Mesendoderm (in vitro differentiated cells): ENCODE data around the gene PSORS1C2.
A peak's percentile ranks its signal among the peaks of the same experiment; 100 is the strongest.

Experiments
- DNase-seq: peaks from one replicate; pipeline ENCODE4 v3.0.0; 2013
- H2AK5ac ChIP-seq: 2 replicates; pipeline ENCODE4 v1.6.1; 2013; ENCODE audit warnings: low read length, inconsistent platforms
- H2BK120ac ChIP-seq: 2 replicates; pipeline ENCODE4 v1.6.1; 2013; ENCODE audit warnings: low read depth, mild to moderate bottlenecking, low read length, moderate library complexity, mixed read lengths
- H2BK15ac ChIP-seq: replicated peaks from 2 replicates; pipeline ENCODE4 v1.6.1; 2013; ENCODE audit warnings: low read depth, mild to moderate bottlenecking, moderate library complexity
- H2BK5ac ChIP-seq: 2 replicates; pipeline ENCODE4 v1.6.1; 2013; ENCODE audit warnings: low read length, inconsistent platforms
- H3K18ac ChIP-seq: 2 replicates; pipeline ENCODE4 v1.6.1; 2013; ENCODE audit warnings: mild to moderate bottlenecking, low read length, mixed read lengths
- H3K23ac ChIP-seq: one replicate; pipeline ENCODE4 v1.6.1; 2013; ENCODE audit warnings: low read length
- H3K27ac ChIP-seq: 2 replicates; pipeline ENCODE4 v1.5.1; 2013; ENCODE audit warnings: low read depth, mild to moderate bottlenecking, inconsistent platforms, low read length, moderate library complexity
- H3K27me3 ChIP-seq: 2 replicates; pipeline ENCODE4 v1.6.1; 2013; ENCODE audit warnings: low read length, control low read depth, mild to moderate bottlenecking, inconsistent platforms; ENCODE audit not compliant: insufficient read depth, poor library complexity
- H3K36me3 ChIP-seq: 2 replicates; pipeline ENCODE4 v1.6.1; 2013; ENCODE audit warnings: low read length, inconsistent platforms; ENCODE audit not compliant: control insufficient read depth, insufficient read depth
- H3K4ac ChIP-seq: one replicate; pipeline ENCODE4 v1.6.1; 2013; ENCODE audit warnings: low read depth, mild to moderate bottlenecking, low read length, moderate library complexity
- H3K4me1 ChIP-seq: 2 replicates; pipeline ENCODE4 v1.6.1; 2013; ENCODE audit warnings: low read depth, low read length, inconsistent platforms; ENCODE audit not compliant: control insufficient read depth
- H3K4me2 ChIP-seq: 2 replicates; pipeline ENCODE4 v1.6.1; 2013; ENCODE audit warnings: low read length
- H3K4me3 ChIP-seq: 2 replicates; pipeline ENCODE4 v1.5.1; 2013; ENCODE audit warnings: mild to moderate bottlenecking, low read length
- H3K56ac ChIP-seq: one replicate; pipeline ENCODE4 v1.6.1; 2013; ENCODE audit warnings: low read length
- H3K79me1 ChIP-seq: 2 replicates; pipeline ENCODE4 v1.6.1; 2013; ENCODE audit warnings: low read length, inconsistent platforms
- H3K79me2 ChIP-seq: 2 replicates; pipeline ENCODE4 v1.6.1; 2013; ENCODE audit warnings: mild to moderate bottlenecking, low read length; ENCODE audit not compliant: control insufficient read depth, insufficient read depth
- H3K9ac ChIP-seq: 2 replicates; pipeline ENCODE4 v1.6.1; 2013; ENCODE audit warnings: low read length, inconsistent platforms
- H4K5ac ChIP-seq: one replicate; pipeline ENCODE4 v1.6.1; 2013; ENCODE audit warnings: low read length
- H4K8ac ChIP-seq: one replicate; pipeline ENCODE4 v1.6.1; 2013; ENCODE audit warnings: low read depth, mild to moderate bottlenecking, control low read depth, low read length, moderate library complexity
- WGBS: extraction: QIAGEN DNeasy Blood & Tissue Kit; methylation state at CpG from one replicate; pipeline ENCODE4 v1.1.7; 2013; ENCODE audit warnings: low lambda C conversion rate, missing lambda C conversion rate; ENCODE audit not compliant: insufficient coverage; ENCODE audit errors: extremely low coverage; 5-methylcytosine and 5-hydroxymethylcytosine counted together

Gene PSORS1C2

DNA sequence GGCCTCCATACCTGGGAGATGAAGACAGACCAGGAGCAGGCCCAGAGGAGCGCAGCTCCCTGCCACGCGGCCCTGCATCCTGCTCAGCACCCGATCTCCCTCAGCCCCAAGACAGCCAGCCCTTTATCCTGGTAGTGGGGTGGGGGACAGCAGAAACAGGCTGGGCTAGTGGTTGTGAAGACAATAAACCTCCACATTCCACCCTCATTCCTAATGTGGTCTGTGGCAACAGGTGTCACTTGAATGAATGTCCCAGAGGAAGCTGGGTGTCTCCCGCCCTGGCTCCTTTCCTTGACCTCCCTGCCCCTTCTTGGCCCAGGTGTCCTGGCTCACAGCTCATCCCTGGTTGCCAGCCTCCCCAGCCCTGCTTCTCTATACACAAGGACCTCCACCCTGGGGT, 26.4 kb downstream of the PSORS1C2 start, which contains the start of gene C6orf15:
Gene C6orf15 (minus strand): TSS at position 98 of the 400 bp plus-strand sequence. CDS start 20 bp downstream, at position 78.
- Histone ChIP-seq H3K18ac (no peak within 1 kb of the TSS), H3K27ac (no peak within 1 kb of the TSS), H2AK5ac (no peak within 1 kb of the TSS), H4K5ac (no peak within 1 kb of the TSS), H3K9ac (no peak within 1 kb of the TSS), H4K8ac (no peak within 1 kb of the TSS), H3K4me3 (no peak within 1 kb of the TSS), H3K4me2 (no peak within 1 kb of the TSS), H3K36me3 (no peaks in the 10 kb centered on the region), H3K27me3 (no peaks in the 10 kb centered on the region), H2BK120ac (no peak within 1 kb of the TSS), H2BK15ac (no peak within 1 kb of the TSS), H3K4ac (no peak within 1 kb of the TSS), H3K79me1 (no peaks in the 10 kb centered on the region), H3K79me2 (no peaks in the 10 kb centered on the region), H3K56ac (no peak within 1 kb of the TSS), H3K23ac (no peak within 1 kb of the TSS), H3K4me1 (peaks cover 15% of the 10 kb centered on the region), H2BK5ac (no peak within 1 kb of the TSS)
- no CpG with 5 or more reads among the region's 5 CpGs for WGBS
- DNase-seq, result peak; percentile 47

DNA sequence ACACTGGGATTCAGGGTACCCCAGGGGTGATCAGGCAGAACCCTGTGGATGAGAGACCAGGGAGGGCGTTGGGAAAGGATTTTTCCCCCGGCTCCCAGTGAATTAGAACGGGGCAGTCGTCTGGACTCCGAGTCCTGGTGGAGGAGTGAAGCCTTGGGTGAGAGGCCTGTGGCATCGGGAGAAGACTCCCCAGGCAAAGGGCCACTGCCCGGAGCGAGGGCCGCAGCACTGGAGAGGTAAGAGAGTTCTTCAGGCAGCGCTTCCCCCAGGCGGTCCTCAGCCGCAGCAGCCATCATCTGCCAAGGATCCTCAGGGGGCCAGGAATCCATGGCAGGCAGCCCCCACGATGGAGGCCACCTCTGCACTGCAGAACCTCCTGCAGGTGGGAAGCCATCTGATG, 27.2 kb downstream of the PSORS1C2 start:
- H3K4me1 ChIP-seq, result peaks cover 15% of the 10 kb centered on the region
- no peaks in the 10 kb centered on the region for H3K79me2 ChIP-seq
- H2BK5ac ChIP-seq, result no peak overlapping the region
- no CpG with 5 or more reads among the region's 13 CpGs for WGBS
- no peak overlapping the region for H4K8ac ChIP-seq
- no peaks in the 10 kb centered on the region for H3K36me3 ChIP-seq
- DNase-seq, result no peak
- no peak overlapping the region for H3K4me3 ChIP-seq
- H3K18ac ChIP-seq, result no peak overlapping the region
- H4K5ac ChIP-seq, result no peak overlapping the region
- H3K56ac ChIP-seq, result no peak overlapping the region
- no peaks in the 10 kb centered on the region for H3K27me3 ChIP-seq
- no peak overlapping the region for H3K4ac ChIP-seq
- H3K4me2 ChIP-seq, result no peak overlapping the region
- H3K23ac ChIP-seq, result no peak overlapping the region
- H3K79me1 ChIP-seq, result no peaks in the 10 kb centered on the region
- H3K9ac ChIP-seq, result no peak overlapping the region
- H2AK5ac ChIP-seq, result no peak overlapping the region
- H3K27ac ChIP-seq, result no peak overlapping the region
- no peak overlapping the region for H2BK120ac ChIP-seq
- H2BK15ac ChIP-seq, result no peak overlapping the region

DNA sequence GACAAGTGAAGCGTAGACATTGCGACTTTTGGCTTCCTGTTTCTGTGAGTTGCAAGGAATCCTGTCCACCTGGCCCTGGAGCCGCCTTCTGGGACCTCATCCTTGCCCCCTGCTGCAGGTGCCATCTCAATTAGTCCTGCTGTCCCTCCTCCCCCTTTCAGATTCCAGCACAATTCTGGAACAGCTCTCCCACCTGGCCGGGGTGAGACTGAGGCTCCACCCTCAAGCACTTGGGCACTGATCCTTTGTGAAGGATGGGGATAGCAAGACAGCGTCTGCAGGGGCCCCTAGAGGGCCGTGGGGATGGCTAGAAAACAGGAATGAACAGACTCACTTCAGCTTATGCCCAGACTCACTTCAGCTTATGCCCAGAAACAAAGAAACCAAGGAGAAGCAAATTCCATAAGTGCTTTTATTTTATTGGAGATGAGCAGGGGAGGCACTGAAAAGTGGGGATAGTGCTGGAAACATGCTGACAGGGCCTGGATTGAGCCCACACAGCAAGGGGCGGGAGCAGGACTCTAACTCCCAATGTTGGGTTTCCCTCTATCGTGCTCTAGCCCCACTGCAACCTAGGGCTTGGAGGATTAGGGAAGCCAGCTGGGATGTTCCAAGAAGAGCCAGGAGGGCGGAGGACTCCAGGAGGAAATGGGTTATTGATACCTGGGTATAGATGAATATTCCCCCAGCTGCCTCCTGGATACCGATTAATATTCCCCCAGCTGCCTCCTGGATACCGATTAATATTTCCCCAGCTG, 27.9 kb downstream of the PSORS1C2 start:
- no peak overlapping the region for H3K27ac ChIP-seq
- DNase-seq, result peak; percentile 59
- no peak overlapping the region for H3K18ac ChIP-seq
- H3K4me2 ChIP-seq, result no peak overlapping the region
- H3K79me1 ChIP-seq, result no peaks in the 10 kb centered on the region
- no peak overlapping the region for H2BK15ac ChIP-seq
- no peak overlapping the region for H3K23ac ChIP-seq
- WGBS, result no CpG with 5 or more reads among the region's 11 CpGs
- H3K56ac ChIP-seq, result no peak overlapping the region
- peaks cover 15% of the 10 kb centered on the region for H3K4me1 ChIP-seq
- no peak overlapping the region for H2BK5ac ChIP-seq
- no peak overlapping the region for H4K8ac ChIP-seq
- H3K36me3 ChIP-seq, result no peaks in the 10 kb centered on the region
- no peak overlapping the region for H4K5ac ChIP-seq
- H3K9ac ChIP-seq, result no peak overlapping the region
- no peak overlapping the region for H2BK120ac ChIP-seq
- no peak overlapping the region for H2AK5ac ChIP-seq
- no peak overlapping the region for H3K4me3 ChIP-seq
- H3K27me3 ChIP-seq, result no peaks in the 10 kb centered on the region
- no peaks in the 10 kb centered on the region for H3K79me2 ChIP-seq
- no peak overlapping the region for H3K4ac ChIP-seq

DNA sequence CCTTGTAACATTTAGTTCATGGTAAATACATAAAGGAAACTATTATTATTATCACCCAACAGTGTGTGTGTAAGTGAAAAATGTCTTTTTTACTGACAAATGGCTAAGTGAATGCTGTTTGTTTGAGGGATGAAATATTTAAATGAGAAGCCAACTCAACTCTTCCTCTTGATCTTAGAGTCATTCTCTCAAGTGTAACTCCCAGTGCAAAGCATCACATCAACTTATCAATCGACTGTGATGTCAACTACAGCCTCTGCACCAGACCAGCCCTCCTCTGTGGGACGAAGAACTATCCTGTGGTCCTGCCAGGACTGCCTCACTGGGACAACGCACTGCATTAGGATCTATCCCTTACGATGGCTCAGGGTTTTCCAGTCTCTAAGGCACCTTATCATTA, 31.8 kb downstream of the PSORS1C2 start:
- Histone ChIP-seq H3K9ac (no peak overlapping the region), H3K4me2 (no peak overlapping the region)
- WGBS, result no CpG with 5 or more reads among the region's 4 CpGs

DNA sequence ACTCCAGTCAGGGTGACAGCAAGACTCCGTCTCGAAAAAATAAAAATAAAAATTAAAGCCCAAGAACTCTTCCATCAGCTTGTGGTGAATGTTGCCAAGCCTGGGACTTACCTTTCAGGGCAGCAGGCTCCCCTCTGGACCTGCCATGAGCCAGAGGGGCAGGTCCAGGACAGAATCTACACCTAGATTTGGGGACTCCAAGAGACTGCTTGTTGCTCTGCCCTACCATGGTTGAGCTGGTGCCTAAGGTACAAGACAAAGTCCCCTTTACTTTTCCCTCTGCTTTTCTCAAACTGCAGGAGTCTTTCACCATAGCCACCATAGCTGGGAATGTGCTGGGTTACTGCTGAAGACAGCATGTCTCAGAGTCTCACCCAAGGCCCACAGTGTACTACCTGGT, 35.7 kb downstream of the PSORS1C2 start:
- no peaks in the 10 kb centered on the region for H3K27me3 ChIP-seq
- no peak overlapping the region for H3K4me3 ChIP-seq
- no peak overlapping the region for H3K9ac ChIP-seq
- H3K4ac ChIP-seq, result no peak overlapping the region
- no peak overlapping the region for H4K5ac ChIP-seq
- H3K27ac ChIP-seq, result no peak overlapping the region
- no CpG with 5 or more reads among the region's 2 CpGs for WGBS
- no peak for DNase-seq
- no peak overlapping the region for H2BK120ac ChIP-seq
- H4K8ac ChIP-seq, result no peak overlapping the region
- H2BK15ac ChIP-seq, result no peak overlapping the region
- no peaks in the 10 kb centered on the region for H3K4me1 ChIP-seq
- no peak overlapping the region for H2AK5ac ChIP-seq
- H2BK5ac ChIP-seq, result no peak overlapping the region
- H3K4me2 ChIP-seq, result no peak overlapping the region
- no peaks in the 10 kb centered on the region for H3K79me2 ChIP-seq
- H3K79me1 ChIP-seq, result no peaks in the 10 kb centered on the region
- no peaks in the 10 kb centered on the region for H3K36me3 ChIP-seq
- H3K56ac ChIP-seq, result no peak overlapping the region
- H3K23ac ChIP-seq, result no peak overlapping the region
- H3K18ac ChIP-seq, result no peak overlapping the region

More for the DNA sequence above, 31.8 kb downstream of the PSORS1C2 start:
- Histone ChIP-seq H3K23ac (no peak overlapping the region), H3K36me3 (no peaks in the 10 kb centered on the region), H2BK5ac (no peak overlapping the region), H3K4me1 (peaks cover 4% of the 10 kb centered on the region), H2AK5ac (no peak overlapping the region), H3K79me1 (no peaks in the 10 kb centered on the region), H3K4me3 (no peak overlapping the region), H3K56ac (no peak overlapping the region), H3K27me3 (no peaks in the 10 kb centered on the region), H4K5ac (no peak overlapping the region), H3K79me2 (no peaks in the 10 kb centered on the region), H3K27ac (no peak overlapping the region), H3K4ac (no peak overlapping the region), H4K8ac (no peak overlapping the region), H2BK120ac (no peak overlapping the region), H3K18ac (no peak overlapping the region), H2BK15ac (no peak overlapping the region)
- DNase-seq, result no peak
